A673 (cell line): ENCODE measurements around the gene ADAM20. TPM values are rescaled to one million over a fixed set of nuclear protein-coding genes. Genes with fewer than 3 reads are reported as not detected.
A peak's percentile ranks its signal among the peaks of the same experiment; 100 is the strongest.

Experiments used
- BruUV-seq: library from RNA; stranded (reverse); fragments of 400-500 nt; replicated peaks from 2 replicates; lab custom pipeline; 2021; lab: Mats Ljungman, UMichigan
- CTCF ChIA-PET: fragments of 300-600 bp; sonication (Branson Sonifier 250); formaldehyde crosslinking; loops from one replicate; lab custom pipeline; 2022; ENCODE audit warnings: antibody characterized with exemption; lab: Charles Lee
- POLR2A ChIA-PET: fragments of 300-600 bp; sonication (Branson Sonifier 250); formaldehyde crosslinking; loops from one replicate; lab custom pipeline; 2022; ENCODE audit warnings: antibody characterized with exemption; ENCODE audit not compliant: low non-redundant PET; lab: Charles Lee
- DNase-seq: peaks from one replicate; pipeline ENCODE4 v3.0.0-alpha.2; 2015; ENCODE audit warnings: low spot score
- H3K27ac ChIP-seq: fragments of 200-600 bp; sonication (generic); 2 replicates; pipeline ENCODE4 v1.5.1; 2016; ENCODE audit warnings: mixed run types, low read depth, mild to moderate bottlenecking, mixed read lengths, antibody characterized with exemption, low read length; ENCODE audit not compliant: poor library complexity, severe bottlenecking
- H3K27me3 ChIP-seq: fragments of 200-600 bp; sonication (generic); replicated peaks from 2 replicates; pipeline ENCODE4 v1.6.1; 2017; ENCODE audit warnings: mixed run types, low read depth, mild to moderate bottlenecking, mixed read lengths, antibody characterized with exemption, low read length; ENCODE audit not compliant: insufficient read depth, poor library complexity
- H3K36me3 ChIP-seq: fragments of 200-600 bp; sonication (generic); 2 replicates; pipeline ENCODE4 v1.6.1; 2016; ENCODE audit warnings: mixed run types, mild to moderate bottlenecking, mixed read lengths, antibody characterized with exemption, low read length; ENCODE audit not compliant: insufficient read depth, poor library complexity, severe bottlenecking
- H3K4me1 ChIP-seq: fragments of 200-600 bp; sonication (generic); 2 replicates; pipeline ENCODE4 v1.6.1; 2017; ENCODE audit warnings: mixed run types, mild to moderate bottlenecking, mixed read lengths, antibody characterized with exemption, low read length; ENCODE audit not compliant: insufficient read depth, poor library complexity, severe bottlenecking
- H3K4me3 ChIP-seq: fragments of 200-600 bp; sonication (generic); 2 replicates; pipeline ENCODE4 v1.5.1; 2016; ENCODE audit warnings: low read depth, mixed run types, mild to moderate bottlenecking, mixed read lengths, low read length; ENCODE audit not compliant: poor library complexity, severe bottlenecking
- H3K9me3 ChIP-seq: fragments of 200-600 bp; sonication (generic); 2 replicates; pipeline ENCODE4 v1.6.1; 2016; ENCODE audit warnings: mixed run types, low read depth, mild to moderate bottlenecking, mixed read lengths, antibody characterized with exemption, low read length; ENCODE audit not compliant: poor library complexity, severe bottlenecking
- EZH2 ChIP-seq: fragments of 200-600 bp; sonication (generic); IDR thresholded peaks from 2 replicates; pipeline ENCODE4 v1.6.1; 2017; ENCODE audit warnings: borderline replicate concordance, low read depth, mild to moderate bottlenecking, mixed read lengths, antibody characterized with exemption, low read length; ENCODE audit not compliant: poor library complexity, severe bottlenecking
- intact Hi-C: fragments of 100-400 bp; cut with micrococcal nuclease; formaldehyde crosslinking; loops from one replicate; pipeline ENCODE4 v1.10.0; 2022; ENCODE audit not compliant: unreplicated experiment
- total RNA-seq: library from RNA; stranded (reverse); gene quantifications from 2 replicates; pipeline ENCODE4 v1.2.3, GENCODE V29; 2021
- TF ChIP-seq, protein P1 (sequence below): fragments of 300-800, 200-600 bp; sonication (generic); conservative IDR thresholded peaks from 2 replicates; pipeline ENCODE4 v1.5.1; 2017; ENCODE audit warnings: low read depth, mild to moderate bottlenecking, antibody characterized with exemption, low read length, moderate library complexity, mixed read lengths

ADAM20 gene
- total RNA-seq, 1 experiment from 2014 or later: 0.30 TPM

DNA sequence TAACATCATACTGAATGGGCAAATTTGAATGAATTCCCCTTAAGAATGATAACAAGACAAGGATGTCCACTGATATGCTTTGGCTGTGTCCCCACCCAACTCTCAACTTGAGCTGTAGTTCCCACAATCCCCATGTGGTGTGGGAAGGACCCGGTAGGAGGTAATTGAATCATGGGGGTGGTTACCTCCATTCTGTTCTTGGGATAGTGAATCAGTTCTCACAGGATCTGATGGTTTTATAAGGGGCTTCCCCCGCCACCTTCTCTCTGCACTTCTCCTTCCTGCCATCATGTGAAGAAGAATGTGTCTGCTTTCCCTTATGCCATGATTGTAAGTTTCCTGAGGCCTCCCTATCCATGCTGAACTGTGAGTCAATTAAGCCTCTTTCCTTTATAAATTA is 36.3 kb upstream of the ADAM20 start:
- intact Hi-C loops: no loop called here
- no peak overlapping the region for H3K27ac ChIP-seq
- no peaks in the 10 kb centered on the region for H3K9me3 ChIP-seq
- H3K36me3 ChIP-seq: no peaks in the 10 kb centered on the region
- no peak for DNase-seq
- ChIA-PET POLR2A (no interaction called here), CTCF (no interaction called here)
- TF ChIP-seq, protein P1, sequence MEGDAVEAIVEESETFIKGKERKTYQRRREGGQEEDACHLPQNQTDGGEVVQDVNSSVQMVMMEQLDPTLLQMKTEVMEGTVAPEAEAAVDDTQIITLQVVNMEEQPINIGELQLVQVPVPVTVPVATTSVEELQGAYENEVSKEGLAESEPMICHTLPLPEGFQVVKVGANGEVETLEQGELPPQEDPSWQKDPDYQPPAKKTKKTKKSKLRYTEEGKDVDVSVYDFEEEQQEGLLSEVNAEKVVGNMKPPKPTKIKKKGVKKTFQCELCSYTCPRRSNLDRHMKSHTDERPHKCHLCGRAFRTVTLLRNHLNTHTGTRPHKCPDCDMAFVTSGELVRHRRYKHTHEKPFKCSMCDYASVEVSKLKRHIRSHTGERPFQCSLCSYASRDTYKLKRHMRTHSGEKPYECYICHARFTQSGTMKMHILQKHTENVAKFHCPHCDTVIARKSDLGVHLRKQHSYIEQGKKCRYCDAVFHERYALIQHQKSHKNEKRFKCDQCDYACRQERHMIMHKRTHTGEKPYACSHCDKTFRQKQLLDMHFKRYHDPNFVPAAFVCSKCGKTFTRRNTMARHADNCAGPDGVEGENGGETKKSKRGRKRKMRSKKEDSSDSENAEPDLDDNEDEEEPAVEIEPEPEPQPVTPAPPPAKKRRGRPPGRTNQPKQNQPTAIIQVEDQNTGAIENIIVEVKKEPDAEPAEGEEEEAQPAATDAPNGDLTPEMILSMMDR: no peak
- TF ChIP-seq EZH2: no peak
- no peak overlapping the region for H3K4me3 ChIP-seq
- BruUV-seq: no TSS peak
- no peaks in the 10 kb centered on the region for H3K4me1 ChIP-seq
- H3K27me3 ChIP-seq: no peaks in the 10 kb centered on the region

DNA sequence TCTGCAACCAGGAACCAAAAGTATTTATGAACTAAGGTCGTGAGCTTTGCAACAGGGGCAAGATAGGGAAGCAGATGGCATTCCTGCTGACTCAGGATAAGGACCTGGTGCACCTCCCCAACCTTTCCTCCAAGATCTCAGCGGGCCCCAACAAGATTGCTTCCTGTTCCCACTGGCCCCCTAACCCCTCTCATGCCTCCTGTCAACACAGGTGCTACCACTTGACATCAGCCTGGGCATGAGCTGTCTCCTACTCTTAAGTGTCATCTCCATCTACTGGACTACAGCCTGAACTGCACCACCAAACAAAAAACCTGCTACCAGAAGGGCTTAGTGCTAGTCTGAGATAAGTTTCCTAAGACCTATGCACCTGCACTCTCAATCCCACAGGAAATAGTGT is 33.0 kb upstream of the ADAM20 start:
- Histone ChIP-seq H3K36me3 (no peaks in the 10 kb centered on the region), H3K4me3 (no peak overlapping the region), H3K27me3 (no peaks in the 10 kb centered on the region), H3K27ac (no peak overlapping the region), H3K4me1 (no peaks in the 10 kb centered on the region), H3K9me3 (no peaks in the 10 kb centered on the region)
- CTCF ChIA-PET: interaction anchor here (1.2 kb wide), 1 partner anchor 481 kb away, joined by 5 read pairs; no protein-coding TSS in a partner anchor
- intact Hi-C loops: loop anchor here (2.0 kb wide), 1 partner anchor 481 kb away; no protein-coding TSS in a partner anchor
- BruUV-seq: no TSS peak
- POLR2A ChIA-PET: no interaction called here
- peak; percentile 48 for DNase-seq
- TF ChIP-seq, protein P1: peak; percentile 64
- TF ChIP-seq EZH2: no peak

DNA sequence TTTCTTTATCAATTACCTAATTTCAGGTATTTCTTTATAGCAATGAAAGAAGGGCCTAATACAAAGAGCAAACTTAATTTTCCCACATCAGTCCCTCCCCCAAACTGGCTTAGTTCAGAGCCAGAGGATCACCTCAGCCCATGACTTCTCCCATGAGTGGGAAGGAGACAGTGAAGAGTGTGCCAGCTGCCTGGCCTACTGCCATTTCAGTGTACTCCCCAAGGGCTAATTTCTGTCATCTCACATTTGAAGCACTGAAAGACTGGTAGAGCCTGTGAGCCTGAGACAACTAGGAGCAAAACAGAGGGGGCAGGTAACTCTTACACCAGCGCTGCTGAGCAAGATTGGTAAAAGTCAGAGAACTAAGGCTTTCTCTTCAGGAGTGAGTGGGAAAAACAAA is 29.1 kb upstream of the ADAM20 start:
- Histone ChIP-seq H3K4me3 (no peak overlapping the region), H3K27me3 (no peaks in the 10 kb centered on the region), H3K9me3 (peaks cover 9% of the 10 kb centered on the region), H3K27ac (no peak overlapping the region), H3K36me3 (peaks cover 5% of the 10 kb centered on the region), H3K4me1 (no peaks in the 10 kb centered on the region)
- no peak for TF ChIP-seq EZH2
- ChIA-PET CTCF (no interaction called here), POLR2A (no interaction called here)
- DNase-seq: peak; percentile 5
- intact Hi-C loops: no loop called here
- BruUV-seq: no TSS peak

DNA sequence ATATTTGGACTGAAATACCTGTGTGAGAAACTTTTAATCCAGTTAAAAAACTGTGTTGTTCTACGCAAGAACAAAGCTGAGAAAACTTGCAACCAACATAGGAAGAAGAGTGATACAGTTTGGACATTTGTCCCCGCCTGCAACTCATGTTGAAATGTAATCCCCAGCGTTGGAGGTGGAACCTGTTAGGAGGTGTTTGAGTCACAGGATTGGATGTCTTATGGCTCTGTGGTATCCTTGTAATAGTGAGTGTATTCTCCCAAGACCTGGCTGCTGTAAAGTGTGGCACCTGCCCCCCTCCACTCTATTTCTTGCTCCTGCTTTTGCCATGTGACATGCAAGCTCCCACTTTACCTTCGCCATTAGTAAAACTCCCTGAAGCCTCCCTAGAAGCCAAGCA is 28.6 kb upstream of the ADAM20 start:
- Histone ChIP-seq H3K4me1 (no peaks in the 10 kb centered on the region), H3K27me3 (no peaks in the 10 kb centered on the region), H3K4me3 (no peak overlapping the region), H3K36me3 (peaks cover 5% of the 10 kb centered on the region), H3K9me3 (peaks cover 9% of the 10 kb centered on the region), H3K27ac (no peak overlapping the region)
- ChIA-PET POLR2A (no interaction called here), CTCF (no interaction called here)
- TF ChIP-seq, protein P1: no peak
- TF ChIP-seq EZH2: no peak
- intact Hi-C loops: no loop called here
- BruUV-seq: no TSS peak
- DNase-seq: no peak
